GM18502 (cell line): ENCODE results near the gene KLRB1.
"Not testable (repeated sequence)": the region's sequence is repeated elsewhere in the genome, so short reads cannot be mapped to it uniquely, and the experiment has no call there.

Source experiments
- ATAC-seq: cut with Tn5 transposase; IDR thresholded peaks from one replicate; pipeline ENCODE4 v1.9.1; 2021; ENCODE audit warnings: mild to moderate bottlenecking; ENCODE audit not compliant: unreplicated experiment, poor library complexity

The KLRB1 gene

DNA sequence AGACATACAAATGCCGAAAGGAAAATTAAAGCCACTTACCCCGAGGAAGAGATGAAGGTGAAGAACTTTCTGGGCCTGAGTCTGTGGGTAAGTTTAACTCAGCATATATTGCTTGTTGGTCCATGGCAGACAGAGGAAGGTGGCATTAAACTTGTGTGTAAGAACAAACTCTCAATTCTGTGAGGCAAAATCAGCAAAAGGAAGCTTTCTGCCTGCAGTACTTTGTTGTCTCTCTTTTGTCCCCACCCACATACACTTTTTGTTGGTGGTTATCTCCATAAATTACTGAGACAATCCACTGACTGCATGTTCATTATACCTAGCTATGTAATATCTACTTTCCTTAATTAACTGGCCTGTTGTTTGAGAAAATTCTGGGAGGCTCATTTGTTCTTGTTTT, at the start of gene KLRB1:
KLRB1 (minus strand) TSS at position 201 of the 400 bp plus-strand sequence; CDS start at position 124, 77 bp downstream.
- no peak for ATAC-seq

DNA sequence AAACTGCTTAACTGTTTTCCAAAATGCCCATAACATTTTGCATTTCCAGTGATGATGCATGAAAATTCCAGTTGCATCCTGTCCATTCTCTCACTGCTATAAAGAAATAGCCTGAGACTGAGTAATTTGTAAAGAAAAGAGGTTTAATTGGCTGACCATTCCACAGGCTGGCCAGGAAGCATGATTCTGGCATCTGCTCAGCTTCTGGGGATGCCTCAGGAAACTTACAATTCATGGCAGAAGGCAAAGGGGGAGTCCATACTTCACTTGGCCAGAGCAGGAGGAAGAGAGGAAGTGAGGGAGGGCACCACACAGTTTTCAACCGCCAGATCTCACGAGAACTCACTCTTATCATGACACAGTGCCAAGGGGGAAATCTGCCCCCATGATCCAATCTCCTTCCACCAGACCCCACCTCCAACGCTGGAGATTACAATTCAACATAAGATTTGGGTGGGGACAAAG, 43.6 kb upstream of the KLRB1 start:
- no peak for ATAC-seq

DNA sequence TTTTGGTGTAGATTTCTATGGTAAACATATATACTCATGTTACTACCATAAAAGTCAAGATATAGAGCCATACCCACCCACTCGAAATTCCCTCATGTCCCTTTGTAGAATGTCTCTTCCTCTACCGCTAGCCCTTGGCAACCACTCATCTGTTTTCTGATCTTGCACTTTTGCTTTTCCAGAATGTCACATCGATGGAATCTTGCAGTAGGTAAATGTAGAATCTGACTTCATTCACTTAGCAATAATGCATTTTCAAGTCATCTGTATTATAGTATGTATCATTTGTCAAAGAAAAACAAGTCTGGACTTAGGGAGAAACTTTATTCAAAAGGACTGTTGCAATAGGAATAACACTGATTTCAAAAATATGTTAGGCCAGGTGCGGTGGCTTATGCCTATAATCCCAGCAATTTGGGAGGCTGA, 42.4 kb upstream of the KLRB1 start:
- no peak for ATAC-seq

DNA sequence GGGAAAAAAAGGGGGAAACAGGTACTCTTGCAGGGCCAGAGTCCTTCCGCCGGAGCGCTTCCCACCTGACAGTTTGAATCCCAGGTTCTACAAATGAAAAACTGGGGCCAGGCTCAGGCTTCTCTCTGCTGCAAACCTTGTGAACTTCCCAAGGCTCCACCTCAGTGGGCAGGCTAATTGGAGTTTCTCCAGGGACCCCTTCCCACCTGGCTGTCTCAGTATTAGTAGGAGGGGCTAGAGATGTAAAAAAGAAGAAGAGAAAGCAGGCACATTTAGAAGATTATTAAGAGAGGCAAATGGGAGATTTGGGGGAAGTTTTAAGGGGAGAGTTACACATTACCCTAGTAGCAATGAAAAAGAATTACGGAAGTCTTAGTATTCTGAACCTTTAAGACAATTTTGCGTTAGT, 41.8 kb upstream of the KLRB1 start:
- no peak for ATAC-seq

DNA sequence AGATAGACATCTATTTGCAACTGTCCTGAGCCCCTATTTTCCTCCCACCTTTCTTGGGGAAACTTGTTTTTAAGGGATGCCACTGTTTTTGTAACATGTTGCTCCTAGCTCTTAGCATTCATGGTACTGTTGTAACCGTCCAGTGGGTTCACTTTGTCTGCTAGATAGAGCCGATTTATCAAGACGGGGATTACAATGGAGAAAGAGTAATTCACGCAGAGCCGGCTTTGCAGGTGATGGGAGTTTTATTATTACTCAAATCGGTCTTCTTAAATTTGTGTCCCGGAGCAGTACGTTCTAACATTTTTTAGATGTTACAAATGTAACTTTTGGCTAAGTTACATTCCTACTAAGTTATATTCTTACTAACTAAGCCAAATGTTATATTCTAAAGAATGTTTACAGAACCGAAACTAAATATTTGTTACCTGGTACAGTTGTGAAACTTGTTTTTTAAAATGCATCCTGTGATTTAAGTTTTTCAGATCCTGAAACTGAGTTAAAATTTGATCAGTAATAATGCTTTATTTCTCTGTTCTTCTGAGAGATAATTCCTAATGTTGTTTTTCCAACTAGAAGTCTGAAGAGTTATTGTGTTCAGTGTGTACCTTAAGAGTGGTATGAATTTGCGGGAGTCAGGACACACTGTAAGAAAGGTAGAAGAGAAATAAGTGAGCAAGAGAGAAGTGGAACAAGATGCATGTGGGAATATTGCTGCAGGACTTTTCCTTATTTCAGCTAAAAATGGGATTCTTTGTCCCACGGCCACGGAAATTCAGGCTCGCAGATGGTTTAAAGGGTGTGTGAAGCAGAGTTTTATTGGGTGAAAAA, 41.2 kb upstream of the KLRB1 start:
- ATAC-seq, result no peak

DNA sequence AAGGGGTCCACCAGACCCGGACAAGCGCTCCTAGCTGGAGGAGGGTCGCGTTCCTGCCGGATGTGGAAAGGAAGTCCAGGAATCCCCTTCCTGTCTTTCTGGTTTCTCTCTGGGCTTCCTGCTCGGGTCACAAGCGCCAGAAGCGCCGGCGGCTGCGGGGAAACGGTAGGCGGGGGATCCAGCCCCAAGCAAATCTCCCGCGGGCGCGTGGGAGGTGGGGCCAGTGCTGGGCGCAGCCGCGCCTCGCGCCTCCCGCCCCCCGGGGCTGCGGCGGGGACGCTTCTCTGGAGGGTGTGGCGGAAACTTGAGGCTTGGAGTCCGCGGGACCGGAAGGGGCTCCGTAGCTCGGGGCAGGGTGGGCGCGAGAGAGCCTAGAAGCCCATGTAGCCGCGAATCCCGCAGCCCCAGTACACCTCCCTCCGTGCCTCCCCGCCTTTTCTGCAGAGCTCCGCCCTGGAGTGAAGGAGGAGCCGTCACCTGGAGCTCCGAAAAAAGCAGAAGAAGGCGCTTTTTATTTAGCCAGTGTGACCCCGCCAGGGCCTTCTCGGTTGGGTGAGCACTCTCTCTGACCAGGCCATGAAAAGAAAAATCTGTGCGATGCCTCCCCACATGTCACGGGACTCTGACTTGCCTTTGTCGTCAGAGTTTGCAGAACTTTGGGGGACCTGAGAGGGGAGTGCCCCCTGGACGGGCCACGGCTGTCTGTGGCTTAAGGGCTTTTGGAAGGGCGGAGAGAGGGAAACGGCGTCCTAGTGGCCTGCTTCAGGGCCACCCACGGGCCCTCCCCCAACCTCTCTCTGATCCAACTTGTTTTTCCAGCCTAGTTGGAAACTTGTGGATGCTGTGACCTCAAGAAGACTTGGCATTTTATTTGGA, 40.3 kb upstream of the KLRB1 start:
- ATAC-seq, result peak; percentile 71

DNA sequence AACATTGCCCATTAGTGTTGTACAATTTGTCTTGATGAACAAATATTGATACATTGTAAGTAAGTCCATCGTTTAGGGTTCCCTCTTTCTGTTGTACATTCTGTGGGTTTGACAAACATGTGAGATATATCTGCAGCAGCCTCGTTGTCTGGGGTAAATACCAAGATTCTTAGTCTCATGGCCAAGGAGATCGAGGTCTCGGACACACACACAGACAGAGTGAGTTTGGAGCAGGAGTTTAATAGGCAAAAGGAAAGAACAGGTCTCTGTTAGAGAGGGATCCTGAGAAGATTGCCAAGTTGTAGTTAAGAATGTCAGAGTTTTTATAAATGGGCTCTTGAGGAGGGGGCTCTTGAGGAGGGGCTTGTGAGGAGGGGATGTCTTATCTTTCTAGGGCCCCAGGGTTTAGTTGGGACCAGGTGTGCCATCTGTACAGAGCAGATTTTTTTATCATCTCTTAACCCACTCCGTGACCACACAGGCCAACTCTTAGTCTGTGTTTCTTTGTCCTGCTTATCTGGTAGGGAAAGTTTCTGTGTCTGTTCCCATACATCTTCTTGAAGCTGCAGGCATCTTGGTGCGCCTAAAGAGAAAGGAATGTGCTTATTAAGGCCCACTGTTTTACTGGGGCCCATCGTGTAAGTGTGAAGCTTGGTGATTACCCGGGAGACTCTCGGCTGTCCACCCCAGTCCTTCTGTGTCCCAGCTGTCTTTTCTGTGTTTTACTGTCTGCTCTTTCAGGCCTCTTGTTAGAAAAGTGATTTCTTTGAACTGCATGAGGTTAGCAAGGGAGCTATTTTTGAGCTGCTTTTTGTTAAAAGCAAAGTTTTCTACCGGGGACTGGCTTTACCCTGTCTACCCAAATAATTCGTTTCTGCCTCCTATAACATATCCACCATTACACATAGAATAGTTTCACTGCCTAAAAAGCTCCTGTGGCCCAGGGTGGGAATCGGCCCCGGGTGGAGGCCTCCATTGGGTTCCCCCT, 39.4 kb upstream of the KLRB1 start:
- ATAC-seq, result no peak

DNA sequence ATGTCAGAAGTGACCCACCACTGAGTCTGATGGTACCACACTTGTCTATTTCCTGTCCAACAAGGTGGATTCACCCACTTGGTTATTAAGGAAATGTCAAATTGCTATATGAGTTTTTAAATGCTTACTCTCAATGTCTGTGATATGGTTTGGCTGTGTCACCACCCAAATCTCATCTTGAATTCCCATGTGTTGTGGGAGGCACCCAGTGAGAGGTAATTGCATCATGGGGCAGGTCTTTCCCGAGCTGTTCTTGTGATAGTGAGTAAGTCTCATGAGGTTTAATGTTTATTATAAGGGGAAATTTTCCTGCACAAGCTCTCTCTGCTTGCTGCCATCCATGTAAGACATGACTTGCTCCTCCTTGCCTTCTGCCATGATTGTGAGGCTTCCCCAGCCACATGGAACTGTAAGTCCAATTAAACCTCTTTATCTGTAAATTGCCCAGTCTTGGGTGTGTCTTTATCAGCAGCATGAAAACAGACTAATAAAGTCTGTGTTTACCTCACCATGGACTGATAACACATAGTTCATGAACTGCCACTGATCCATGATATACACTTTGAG, 37.4 kb upstream of the KLRB1 start:
- not testable (repeated sequence) for ATAC-seq

DNA sequence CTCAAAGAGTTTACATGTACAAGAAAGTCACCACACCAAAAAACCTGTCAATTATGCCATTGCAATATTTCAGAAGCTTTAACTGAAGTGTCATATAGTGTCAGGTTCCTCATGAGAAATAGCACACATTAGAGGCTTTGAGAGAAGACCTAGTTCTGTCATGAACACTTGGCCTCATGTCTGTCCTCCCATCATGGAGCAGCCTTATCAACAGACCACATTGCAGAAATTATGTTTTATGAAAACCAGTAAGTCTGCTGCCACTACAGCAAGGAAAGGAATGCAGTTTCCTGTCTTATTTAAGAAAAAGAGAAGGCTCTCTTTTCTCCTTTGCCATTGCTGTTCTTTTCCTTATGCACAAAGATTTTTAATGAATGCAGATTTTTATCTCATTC, 35.5 kb upstream of the KLRB1 start:
- ATAC-seq, result no peak

DNA sequence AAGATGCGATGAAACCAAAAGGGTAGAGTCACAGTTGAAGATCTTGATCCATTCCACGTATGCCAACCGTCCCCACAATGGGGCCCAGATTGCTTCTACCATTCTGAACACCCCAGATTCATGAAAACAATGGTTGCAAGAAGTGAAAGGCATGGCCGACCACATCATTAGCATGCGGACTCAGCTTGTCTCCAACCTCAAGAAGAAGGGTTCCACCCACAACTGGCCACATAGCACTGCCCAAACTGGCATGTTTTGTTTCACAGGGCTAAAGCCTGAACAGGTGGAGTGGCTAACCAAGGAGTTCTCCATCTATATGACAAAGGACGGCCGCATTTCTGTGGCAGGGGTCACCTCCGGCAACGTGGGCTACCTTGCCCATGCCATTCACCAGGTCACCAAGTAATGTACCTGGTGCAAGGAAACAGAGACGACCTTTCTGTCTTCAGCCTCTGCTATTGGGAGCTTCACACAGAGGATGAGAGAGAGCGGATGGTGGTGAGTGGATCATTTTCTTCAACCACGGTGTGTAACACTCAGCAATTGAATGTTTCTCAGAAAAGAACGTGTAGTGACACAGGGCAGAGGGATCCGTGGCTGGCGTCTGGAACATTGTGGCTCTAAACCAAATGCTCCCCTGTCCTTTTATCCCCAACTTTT, 35.0 kb upstream of the KLRB1 start:
- no peak for ATAC-seq

DNA sequence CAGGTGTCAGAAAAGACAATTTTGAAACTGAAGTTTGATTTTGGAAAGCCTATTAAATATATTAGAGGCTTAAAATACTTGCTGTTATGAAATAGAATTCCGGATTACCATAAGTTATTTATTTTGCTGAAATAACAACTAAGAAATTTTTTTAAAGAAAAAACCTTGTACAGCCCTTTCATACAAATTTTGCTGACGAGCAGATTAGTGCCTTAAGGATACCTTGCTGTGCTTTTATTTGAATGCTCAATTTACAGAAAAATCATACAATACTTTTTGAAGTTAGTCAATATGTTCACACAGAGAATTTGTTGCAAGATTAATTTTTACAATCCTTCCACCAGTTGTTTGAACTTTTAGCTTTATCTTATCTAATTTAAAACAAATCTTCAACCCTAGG, 32.3 kb upstream of the KLRB1 start:
- ATAC-seq, result no peak

DNA sequence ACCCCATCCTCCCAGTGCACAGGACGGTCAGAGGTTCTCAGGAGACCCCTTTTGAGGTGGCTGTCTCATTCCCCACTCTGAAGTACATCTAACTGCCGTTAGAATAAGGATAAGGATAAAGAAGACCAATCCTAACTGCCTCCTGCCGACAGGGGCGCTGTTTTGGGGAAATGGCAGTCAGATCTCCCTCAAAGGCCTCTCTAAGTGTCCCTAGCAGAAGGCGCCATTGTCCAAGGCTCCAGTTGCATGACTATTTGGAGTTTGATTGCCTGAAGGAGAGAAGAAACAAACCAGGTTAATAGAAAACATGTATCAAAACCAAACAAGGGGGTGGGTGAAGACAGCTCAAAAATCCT, 29.1 kb upstream of the KLRB1 start:
- ATAC-seq, result no peak

DNA sequence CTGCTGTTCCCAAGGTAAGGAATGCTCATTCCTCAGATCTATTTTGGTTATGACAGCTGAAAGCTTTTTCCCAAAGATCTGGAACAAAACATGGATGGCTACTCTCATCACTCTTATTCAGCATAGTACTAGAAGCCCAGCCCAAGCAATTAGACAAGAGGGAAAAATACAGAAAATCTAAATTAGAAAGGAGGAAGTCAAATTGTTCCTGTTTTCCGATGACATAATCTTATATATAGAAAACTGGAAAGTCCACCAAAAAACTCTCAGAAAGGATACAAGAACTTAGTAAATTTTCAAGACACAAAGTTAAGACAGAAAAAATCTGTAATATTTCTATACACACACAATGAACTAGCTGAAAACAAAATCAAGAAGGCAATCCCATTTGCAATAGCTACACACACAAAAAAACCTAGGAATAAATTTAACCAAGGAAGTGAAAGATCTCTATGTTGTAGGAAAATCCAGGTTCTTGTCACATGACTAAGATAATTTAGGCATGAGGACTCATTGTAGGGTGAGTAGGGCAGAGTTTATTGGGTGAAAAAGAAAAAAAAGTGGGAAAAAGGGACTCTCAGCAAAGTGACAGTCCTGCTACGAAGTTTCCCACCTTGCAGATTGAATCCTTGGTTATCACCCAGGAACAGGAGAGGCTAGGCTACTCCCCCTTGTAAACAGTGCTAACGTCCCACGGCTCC, 28.6 kb upstream of the KLRB1 start:
- no peak for ATAC-seq

DNA sequence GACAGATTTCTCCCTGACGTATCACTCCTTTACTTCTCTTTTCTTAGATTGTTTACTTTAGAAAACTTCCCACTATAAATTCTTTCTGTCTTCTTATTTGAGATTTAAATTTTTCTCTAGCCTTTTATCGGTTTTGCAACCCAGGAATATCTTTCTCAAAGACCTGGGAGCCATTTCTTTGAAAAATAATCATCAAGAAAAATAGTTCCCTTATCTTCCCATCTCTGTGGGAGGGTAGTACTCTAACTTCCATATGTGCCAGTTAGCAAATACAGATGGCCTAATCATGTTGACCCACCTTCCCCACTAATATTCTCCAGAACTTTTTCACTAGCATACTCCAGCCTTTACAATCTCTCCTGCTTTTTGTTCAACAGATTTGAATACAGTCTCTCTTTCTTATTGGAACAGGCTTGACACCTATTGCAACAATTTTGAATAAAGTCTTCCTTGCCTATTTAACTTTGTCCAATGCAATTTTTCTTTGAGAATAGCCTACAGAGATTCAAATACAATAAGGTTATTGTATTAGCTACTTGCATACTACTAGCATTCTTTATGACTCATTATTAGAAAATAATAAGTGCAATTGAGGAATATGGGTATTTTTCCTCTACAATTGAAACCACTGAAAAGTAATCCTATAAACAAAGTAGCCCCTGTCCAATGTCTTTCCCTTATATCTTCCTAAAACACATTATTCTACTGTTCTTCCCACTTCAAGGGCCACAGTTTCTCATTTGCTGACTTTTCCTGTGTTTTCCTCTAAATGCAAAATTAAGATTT, 27.4 kb upstream of the KLRB1 start:
- no peak for ATAC-seq

DNA sequence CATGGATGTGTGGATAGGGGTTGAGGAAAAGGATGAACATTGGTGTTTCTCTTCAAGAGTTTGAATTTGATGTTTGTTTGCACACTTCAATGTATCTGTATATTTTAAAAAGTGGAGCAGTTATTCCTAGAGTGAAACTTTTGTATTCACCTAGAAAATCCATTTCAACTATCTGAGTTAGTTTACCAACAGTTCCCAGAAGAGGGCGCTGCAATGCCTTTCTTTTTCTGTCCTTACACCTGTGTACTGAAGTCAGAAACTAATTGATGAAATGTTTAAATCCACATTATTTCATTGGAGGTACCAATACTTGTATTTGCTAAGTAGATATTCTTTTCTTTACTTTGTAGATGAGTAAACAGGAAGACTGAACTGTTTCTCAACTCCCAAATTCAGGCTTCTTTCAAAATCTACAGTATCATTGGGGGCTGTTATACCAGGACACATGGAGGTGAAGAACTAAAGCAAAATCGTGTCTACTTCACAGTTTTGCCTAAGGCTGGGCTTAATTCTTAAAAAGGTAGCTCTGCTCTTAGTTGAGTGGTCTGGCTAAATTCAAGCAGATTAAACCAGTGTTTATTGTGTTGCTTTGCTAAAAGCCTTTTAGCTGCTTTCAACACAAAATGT, 26.6 kb upstream of the KLRB1 start:
- no peak for ATAC-seq

DNA sequence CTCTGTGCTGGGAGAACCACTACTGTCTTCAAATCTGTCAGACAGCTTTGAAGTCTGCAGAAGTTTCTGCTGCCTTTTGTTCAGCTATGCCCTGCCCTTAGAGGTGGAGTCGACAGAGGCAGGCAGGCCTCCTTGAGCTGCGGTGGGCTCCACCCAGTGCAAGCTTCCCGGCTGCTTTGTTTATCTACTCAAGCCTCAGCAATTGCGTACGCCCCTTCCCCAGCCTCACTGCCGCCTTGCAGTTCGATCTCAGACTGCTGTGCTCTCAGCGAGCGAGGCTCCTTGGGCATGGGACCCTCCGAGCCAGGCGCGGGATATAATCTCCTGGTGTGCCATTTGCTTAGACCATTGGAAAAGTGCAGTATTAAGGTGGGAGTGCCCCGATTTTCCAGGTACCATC, 25.1 kb upstream of the KLRB1 start:
- ATAC-seq, result no peak

DNA sequence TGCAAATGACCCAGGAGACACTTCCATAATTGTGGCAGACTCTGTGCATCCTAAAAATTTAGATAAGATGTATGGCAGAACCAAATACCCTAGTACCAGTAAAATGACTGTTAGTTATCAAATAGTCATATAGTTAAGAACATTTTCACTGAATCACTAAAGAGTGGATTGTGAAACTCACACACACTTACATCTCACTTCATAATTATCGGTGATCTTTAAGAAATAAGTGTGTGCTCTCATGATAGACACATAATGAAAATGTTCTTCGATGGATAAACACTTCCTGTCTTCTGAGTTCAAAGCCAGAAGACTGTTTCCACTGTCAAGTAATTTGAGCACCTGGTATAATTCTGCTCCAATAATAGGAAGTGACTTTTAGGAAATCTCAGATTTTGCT, 19.1 kb upstream of the KLRB1 start:
- ATAC-seq, result no peak

DNA sequence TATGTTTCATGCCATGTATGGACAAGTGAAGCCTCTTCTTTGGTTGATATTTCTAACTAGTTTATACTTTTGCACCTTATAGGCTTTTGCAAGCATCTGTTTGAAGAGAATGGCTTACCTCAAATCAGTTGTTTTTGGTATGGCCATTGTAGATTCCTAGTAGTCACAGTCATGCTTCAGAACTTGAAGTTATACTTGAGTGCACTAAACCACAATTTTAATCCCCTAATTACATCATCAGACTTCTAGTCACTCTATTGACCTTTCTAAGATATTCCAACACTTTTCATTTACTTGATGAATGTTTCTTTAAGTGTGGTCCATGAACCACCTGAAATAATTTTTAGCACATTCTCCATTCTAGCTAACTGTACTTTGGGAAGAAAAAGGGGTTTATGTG, 18.6 kb upstream of the KLRB1 start:
- no peak for ATAC-seq
